Caco-2 (cell line): ENCODE measurements around the gene TTLL8. TPM values are rescaled to one million over a fixed set of nuclear protein-coding genes. Genes with fewer than 3 reads are reported as not detected.

Source experiments
- BruUV-seq: library from RNA; stranded (reverse); fragments of 400-500 nt; replicated peaks from 2 replicates; lab custom pipeline; 2021; lab: Mats Ljungman, UMichigan
- CTCF ChIA-PET: fragments of 300-600 bp; sonication (Branson Sonifier 250); formaldehyde crosslinking; loops from one replicate; lab custom pipeline; 2022; ENCODE audit warnings: antibody characterized with exemption; lab: Charles Lee
- POLR2A ChIA-PET: fragments of 300-600 bp; sonication (Branson Sonifier 250); formaldehyde crosslinking; loops from one replicate; lab custom pipeline; 2022; ENCODE audit warnings: antibody characterized with exemption; lab: Charles Lee
- DNase-seq, 2 experiments: peaks; one replicate each; pipeline versions ENCODE4 v3.0.0 to v3.0.0-alpha.2; 2020 to 2022
- H3K27me3 ChIP-seq: replicated peaks from 2 replicates; pipeline ENCODE4 v1.6.0; 2011; ENCODE audit warnings: low read length; ENCODE audit not compliant: control insufficient read depth, insufficient read depth
- H3K36me3 ChIP-seq: 2 replicates; pipeline ENCODE4 v1.5.1; 2011; ENCODE audit warnings: low read length; ENCODE audit not compliant: control insufficient read depth, insufficient read depth
- H3K4me1 ChIP-seq: fragments of 250-450 bp; sonication (Bioruptor Pico); 2 replicates; pipeline ENCODE4 v1.5.1; 2020; ENCODE audit warnings: mild to moderate bottlenecking
- H3K4me3 ChIP-seq: 2 replicates; pipeline ENCODE4 v1.5.1; 2011; ENCODE audit warnings: low read depth, mild to moderate bottlenecking, control low read depth, low read length
- H3K9me3 ChIP-seq: fragments of 250-450 bp; sonication (Bioruptor Pico); 2 replicates; pipeline ENCODE4 v1.5.1; 2020; ENCODE audit warnings: mild to moderate bottlenecking, moderate library complexity
- H3K27ac Mint-ChIP-seq: one replicate; pipeline ENCODE4 v1.8.0; 2022; ENCODE audit warnings: mixed read lengths; ENCODE audit not compliant: unreplicated experiment
- H3K27me3 Mint-ChIP-seq: one replicate; pipeline ENCODE4 v1.8.0; 2022; ENCODE audit warnings: mixed read lengths; ENCODE audit not compliant: insufficient read depth, unreplicated experiment
- H3K36me3 Mint-ChIP-seq: one replicate; pipeline ENCODE4 v1.8.0; 2022; ENCODE audit warnings: mild to moderate bottlenecking, mixed read lengths; ENCODE audit not compliant: insufficient read depth, unreplicated experiment
- H3K4me1 Mint-ChIP-seq: one replicate; pipeline ENCODE4 v1.8.0; 2022; ENCODE audit warnings: low read depth, mixed read lengths; ENCODE audit not compliant: unreplicated experiment
- H3K4me3 Mint-ChIP-seq: one replicate; pipeline ENCODE4 v1.8.0; 2022; ENCODE audit warnings: mild to moderate bottlenecking, moderate library complexity, mixed read lengths; ENCODE audit not compliant: unreplicated experiment
- H3K9me3 Mint-ChIP-seq: one replicate; pipeline ENCODE4 v1.8.0; 2022; ENCODE audit warnings: mixed read lengths; ENCODE audit not compliant: unreplicated experiment
- intact Hi-C: fragments of 100-400 bp; cut with micrococcal nuclease; formaldehyde crosslinking; loops from one replicate; pipeline ENCODE4 v1.10.0; 2022; ENCODE audit not compliant: unreplicated experiment
- total RNA-seq: library from RNA; stranded (reverse); gene quantifications from 2 replicates; pipeline ENCODE4 v1.2.3, GENCODE V29; 2022
- TF ChIP-seq, protein P1 (sequence below), 2 experiments: fragments of 200-600 bp in 1 of 2; IDR thresholded peaks; 1 replicate in 1 of 2; 2 replicates in 1 of 2; pipeline versions ENCODE4 v1.5.1 to v1.8.0; 2011 to 2022; ENCODE audit warnings: antibody characterized with exemption in 1 of 2, control low read depth in 1 of 2, inconsistent platforms in 1 of 2, low read depth in 1 of 2, low read length in 1 of 2, mild to moderate bottlenecking in 1 of 2, moderate library complexity in 1 of 2; ENCODE audit not compliant: insufficient read depth in 1 of 2, severe bottlenecking in 1 of 2, unreplicated experiment in 1 of 2

TTLL8 gene
- total RNA-seq, 1 experiment from 2014 or later = not detected

DNA sequence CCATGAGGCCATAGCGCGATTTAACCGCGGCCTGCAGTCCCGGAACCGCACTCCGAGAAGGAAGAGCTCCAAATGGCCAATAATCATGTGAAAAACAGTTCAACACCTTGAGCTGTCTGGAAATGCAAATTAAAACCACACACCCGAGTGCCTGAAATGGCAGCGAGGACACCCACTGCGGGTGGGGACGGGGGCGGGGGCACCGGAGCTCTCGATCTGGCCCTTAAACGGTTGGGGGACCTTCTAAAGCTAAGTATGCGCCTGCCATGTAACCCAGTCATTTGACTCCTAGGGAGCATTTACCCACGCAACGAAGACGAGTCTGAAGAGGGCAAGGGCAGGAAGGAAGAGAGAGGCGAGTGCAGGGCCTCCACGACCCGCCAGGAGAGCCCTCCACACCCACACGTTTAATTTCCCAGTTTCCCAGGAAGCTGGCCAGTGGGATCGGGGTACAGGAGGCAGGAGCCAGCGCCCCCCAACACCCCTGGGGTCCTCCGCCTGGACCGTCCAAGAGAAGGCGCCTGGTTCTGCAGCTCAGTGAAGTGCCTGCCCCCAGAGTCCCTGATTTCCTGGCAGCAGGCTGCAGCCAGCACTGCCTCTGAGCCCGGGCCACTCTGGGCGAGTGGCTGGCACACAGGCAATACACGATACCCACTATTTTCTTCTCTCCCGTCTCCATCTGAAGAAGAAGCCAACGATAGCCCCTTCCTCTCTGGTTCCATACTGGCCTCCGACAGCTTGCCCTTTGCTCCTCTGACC is 1.7 kb downstream of the TTLL8 start:
- intact Hi-C loops = no loop called here
- Histone ChIP-seq H3K9me3 (no peaks in the 10 kb centered on the region), H3K4me3 (no peak overlapping the region), H3K36me3 (no peaks in the 10 kb centered on the region), H3K4me1 (peaks cover 7% of the 10 kb centered on the region), H3K27me3 (no peaks in the 10 kb centered on the region)
- DNase-seq = no peak
- ChIA-PET CTCF (interaction anchor here (0.6 to 0.7 kb wide), 2 partner anchors 140 to 751 kb away, joined by 3 to 13 read pairs; no protein-coding TSS in a partner anchor), POLR2A (no interaction called here)
- TF ChIP-seq, protein P1, sequence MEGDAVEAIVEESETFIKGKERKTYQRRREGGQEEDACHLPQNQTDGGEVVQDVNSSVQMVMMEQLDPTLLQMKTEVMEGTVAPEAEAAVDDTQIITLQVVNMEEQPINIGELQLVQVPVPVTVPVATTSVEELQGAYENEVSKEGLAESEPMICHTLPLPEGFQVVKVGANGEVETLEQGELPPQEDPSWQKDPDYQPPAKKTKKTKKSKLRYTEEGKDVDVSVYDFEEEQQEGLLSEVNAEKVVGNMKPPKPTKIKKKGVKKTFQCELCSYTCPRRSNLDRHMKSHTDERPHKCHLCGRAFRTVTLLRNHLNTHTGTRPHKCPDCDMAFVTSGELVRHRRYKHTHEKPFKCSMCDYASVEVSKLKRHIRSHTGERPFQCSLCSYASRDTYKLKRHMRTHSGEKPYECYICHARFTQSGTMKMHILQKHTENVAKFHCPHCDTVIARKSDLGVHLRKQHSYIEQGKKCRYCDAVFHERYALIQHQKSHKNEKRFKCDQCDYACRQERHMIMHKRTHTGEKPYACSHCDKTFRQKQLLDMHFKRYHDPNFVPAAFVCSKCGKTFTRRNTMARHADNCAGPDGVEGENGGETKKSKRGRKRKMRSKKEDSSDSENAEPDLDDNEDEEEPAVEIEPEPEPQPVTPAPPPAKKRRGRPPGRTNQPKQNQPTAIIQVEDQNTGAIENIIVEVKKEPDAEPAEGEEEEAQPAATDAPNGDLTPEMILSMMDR (IDR thresholded peaks at IDR 0.05; ENCODE audit: insufficient read depth in 1 of 2, low read depth in 1 of 2, low read length in 1 of 2, severe bottlenecking in 1 of 2, unreplicated experiment in 1 of 2) = no peak
- H3K36me3 Mint-ChIP-seq = no peaks in the 10 kb centered on the region
- BruUV-seq = no TSS peak
- H3K27ac Mint-ChIP-seq = no peak overlapping the region
- no peak overlapping the region for H3K4me3 Mint-ChIP-seq
- peaks cover 6% of the 10 kb centered on the region for H3K9me3 Mint-ChIP-seq
- no peaks in the 10 kb centered on the region for H3K27me3 Mint-ChIP-seq
- no peaks in the 10 kb centered on the region for H3K4me1 Mint-ChIP-seq

DNA sequence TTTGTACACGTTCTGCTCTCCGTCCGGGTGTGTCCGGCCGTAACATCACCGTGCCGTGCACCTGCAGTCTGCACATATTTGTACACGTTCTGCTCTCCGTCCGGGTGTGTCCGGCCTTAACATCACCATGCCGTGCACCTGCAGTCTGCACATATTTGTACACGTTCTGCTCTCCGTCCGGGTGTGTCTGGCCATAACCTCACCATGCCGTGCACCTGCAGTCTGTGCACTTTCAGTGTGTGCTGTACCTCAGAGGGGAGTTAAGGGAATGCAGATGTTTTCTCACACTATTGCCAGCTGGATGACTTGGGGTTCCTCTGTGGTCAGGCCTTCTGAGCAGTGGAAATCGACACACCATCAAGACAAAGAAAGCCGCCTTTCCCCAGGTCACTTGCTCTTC is 4.2 kb downstream of the TTLL8 start:
- H3K27me3 Mint-ChIP-seq = no peaks in the 10 kb centered on the region
- H3K27me3 ChIP-seq = no peaks in the 10 kb centered on the region
- H3K4me1 ChIP-seq = no peaks in the 10 kb centered on the region
- H3K4me3 ChIP-seq = no peak overlapping the region
- CTCF ChIA-PET = no interaction called here
- TF ChIP-seq, protein P1 (IDR thresholded peaks at IDR 0.05; ENCODE audit: insufficient read depth in 1 of 2, low read depth in 1 of 2, low read length in 1 of 2, severe bottlenecking in 1 of 2, unreplicated experiment in 1 of 2) = no peak
- H3K4me1 Mint-ChIP-seq = no peaks in the 10 kb centered on the region
- peaks cover 6% of the 10 kb centered on the region for H3K9me3 Mint-ChIP-seq
- POLR2A ChIA-PET = no interaction called here
- H3K27ac Mint-ChIP-seq = no peak overlapping the region
- no peaks in the 10 kb centered on the region for H3K9me3 ChIP-seq
- no peaks in the 10 kb centered on the region for H3K36me3 ChIP-seq
- intact Hi-C loops = no loop called here
- no peaks in the 10 kb centered on the region for H3K36me3 Mint-ChIP-seq
- peak in 1 of 2 experiments; percentile 31 for DNase-seq
- no TSS peak for BruUV-seq
- H3K4me3 Mint-ChIP-seq = no peak overlapping the region

DNA sequence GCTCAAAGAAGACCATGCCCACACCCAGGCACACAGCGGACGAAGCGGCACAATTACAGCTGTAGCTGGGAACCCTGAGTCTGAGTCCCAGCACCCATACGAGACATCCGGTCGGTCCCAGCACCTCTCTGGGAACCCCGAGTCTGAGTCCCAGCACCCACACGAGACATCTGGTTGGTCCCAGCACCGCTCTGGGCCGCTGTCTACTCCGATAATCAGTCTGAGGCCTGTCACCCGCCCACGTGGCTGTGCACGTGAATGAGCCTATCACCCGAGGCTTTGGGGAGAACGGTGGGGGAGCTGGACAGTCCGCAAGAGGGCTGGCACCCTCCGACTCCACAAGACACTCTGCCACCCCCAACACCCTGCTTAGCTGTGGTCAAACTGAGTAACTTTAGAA is 6.2 kb downstream of the TTLL8 start:
- no TSS peak for BruUV-seq
- no peaks in the 10 kb centered on the region for H3K9me3 ChIP-seq
- CTCF ChIA-PET = no interaction called here

More for the DNA sequence above, 6.2 kb downstream of the TTLL8 start:
- peaks cover 6% of the 10 kb centered on the region for H3K9me3 Mint-ChIP-seq
- Histone ChIP-seq H3K36me3 (no peaks in the 10 kb centered on the region), H3K4me1 (no peaks in the 10 kb centered on the region), H3K4me3 (no peak overlapping the region), H3K27me3 (no peaks in the 10 kb centered on the region)
- H3K27ac Mint-ChIP-seq = no peak overlapping the region
- H3K36me3 Mint-ChIP-seq = no peaks in the 10 kb centered on the region
- POLR2A ChIA-PET = no interaction called here
- DNase-seq = no peak
- H3K27me3 Mint-ChIP-seq = no peaks in the 10 kb centered on the region
- no peak overlapping the region for H3K4me3 Mint-ChIP-seq
- TF ChIP-seq, protein P1 (IDR thresholded peaks at IDR 0.05; ENCODE audit: insufficient read depth in 1 of 2, low read depth in 1 of 2, low read length in 1 of 2, severe bottlenecking in 1 of 2, unreplicated experiment in 1 of 2) = no peak
- intact Hi-C loops = no loop called here
- no peaks in the 10 kb centered on the region for H3K4me1 Mint-ChIP-seq
